ENCODE measurements around the gene SFTPA2. TPM values are rescaled to one million over a fixed set of nuclear protein-coding genes. Genes with fewer than 3 reads are reported as not detected.

The SFTPA2 gene
- polyA plus RNA-seq, 3 donors = not detected

- no peak overlapping the region for H3K4me3 Mint-ChIP-seq
- Histone ChIP-seq H3K36me3 (replicated peaks in 1 of 2; ENCODE audit: control insufficient read depth in 1 of 2, insufficient read depth in 2 of 2, low read length in 2 of 2) (no peaks in the 10 kb centered on the region), H2AFZ (ENCODE audit: insufficient read depth, low read depth, low read length, poor library complexity, severe bottlenecking) (no peak overlapping the region), H3K4me2 (replicated peaks; ENCODE audit: extremely low read depth, low read length, poor library complexity, severe bottlenecking) (no peak overlapping the region), H3K9me3 (replicated peaks in 1 of 2; ENCODE audit: control insufficient read depth in 1 of 2, insufficient read depth in 1 of 2, low read length in 2 of 2) (no peaks in the 10 kb centered on the region), H3K79me2 (ENCODE audit: insufficient read depth, low read length) (no peaks in the 10 kb centered on the region), H3K27me3 (ENCODE audit: control insufficient read depth in 2 of 2, insufficient read depth in 2 of 2, low read length in 2 of 2) (no peaks in the 10 kb centered on the region), H3K4me3 (replicated peaks in 1 of 3; ENCODE audit: low read depth in 2 of 3, low read length in 3 of 3) (no peak overlapping the region), H4K20me1 (ENCODE audit: insufficient read depth, low read length) (no peaks in the 10 kb centered on the region), H3K9ac (ENCODE audit: insufficient read depth, low read length, poor library complexity, severe bottlenecking) (no peak overlapping the region), H3K4me1 (ENCODE audit: control insufficient read depth in 1 of 2, insufficient read depth in 2 of 2, low read length in 2 of 2) (no peaks in the 10 kb centered on the region), H3K27ac (ENCODE audit: low read depth in 1 of 2, low read length in 2 of 2) (no peak overlapping the region)
- H3K9me3 Mint-ChIP-seq = peaks cover 0 to 6% (median 0%) of the 10 kb centered on the region in 7 donors
- H3K36me3 Mint-ChIP-seq = no peaks in the 10 kb centered on the region
- no peak for TF ChIP-seq CTCF (IDR thresholded peaks at IDR 0.05)
- no peak for DNase-seq
- H3K4me1 Mint-ChIP-seq = no peaks in the 10 kb centered on the region
- no peak overlapping the region for H3K27ac Mint-ChIP-seq
- intact Hi-C loops (cut with micrococcal nuclease) = no loop called here
- H3K27me3 Mint-ChIP-seq (ENCODE audit: low read depth in 3 of 3) = peaks cover 0 to 6% (median 2%) of the 10 kb centered on the region in 3 donors
- 100% methylated on average over 2 of the region's 2 CpGs for WGBS (ENCODE audit: insufficient coverage)
These were observed 26.7 kb upstream of the SFTPA2 start for GRCh38 chr10:79586933-79587332.

GRCh38 chr10:79585870-79586527 is 25.8 kb upstream of the SFTPA2 start:
- Mint-ChIP-seq H3K27ac (no peak overlapping the region), H3K4me3 (no peak overlapping the region)

More at GRCh38 chr10:79585870-79586527, 25.8 kb upstream of the SFTPA2 start:
- intact Hi-C loops (cut with micrococcal nuclease) = no loop called here
- no peak for DNase-seq
- Histone ChIP-seq H3K27ac (ENCODE audit: low read depth in 1 of 2, low read length in 2 of 2) (no peak overlapping the region), H3K4me2 (replicated peaks; ENCODE audit: extremely low read depth, low read length, poor library complexity, severe bottlenecking) (no peak overlapping the region), H3K4me3 (replicated peaks in 1 of 3; ENCODE audit: low read depth in 2 of 3, low read length in 3 of 3) (no peak overlapping the region), H2AFZ (ENCODE audit: insufficient read depth, low read depth, low read length, poor library complexity, severe bottlenecking) (no peak overlapping the region), H3K9me3 (replicated peaks in 1 of 2; ENCODE audit: control insufficient read depth in 1 of 2, insufficient read depth in 1 of 2, low read length in 2 of 2) (no peaks in the 10 kb centered on the region), H4K20me1 (ENCODE audit: insufficient read depth, low read length) (no peaks in the 10 kb centered on the region), H3K36me3 (replicated peaks in 1 of 2; ENCODE audit: control insufficient read depth in 1 of 2, insufficient read depth in 2 of 2, low read length in 2 of 2) (no peaks in the 10 kb centered on the region), H3K4me1 (ENCODE audit: control insufficient read depth in 1 of 2, insufficient read depth in 2 of 2, low read length in 2 of 2) (no peaks in the 10 kb centered on the region), H3K9ac (ENCODE audit: insufficient read depth, low read length, poor library complexity, severe bottlenecking) (no peak overlapping the region), H3K27me3 (ENCODE audit: control insufficient read depth in 2 of 2, insufficient read depth in 2 of 2, low read length in 2 of 2) (no peaks in the 10 kb centered on the region), H3K79me2 (ENCODE audit: insufficient read depth, low read length) (no peaks in the 10 kb centered on the region)
- WGBS (ENCODE audit: insufficient coverage) = 94% methylated on average over 11 of the region's 11 CpGs
- peaks cover 0 to 2% (median 0%) of the 10 kb centered on the region in 7 donors for H3K9me3 Mint-ChIP-seq
- H3K4me1 Mint-ChIP-seq = no peaks in the 10 kb centered on the region
- peaks cover 0 to 3% (median 2%) of the 10 kb centered on the region in 3 donors for H3K27me3 Mint-ChIP-seq (ENCODE audit: low read depth in 3 of 3)
- no peaks in the 10 kb centered on the region for H3K36me3 Mint-ChIP-seq
- no peak for TF ChIP-seq CTCF (IDR thresholded peaks at IDR 0.05)

Measured in CD14-positive monocyte (primary cell).